ENCODE data around the gene MYEOV.

DNA sequence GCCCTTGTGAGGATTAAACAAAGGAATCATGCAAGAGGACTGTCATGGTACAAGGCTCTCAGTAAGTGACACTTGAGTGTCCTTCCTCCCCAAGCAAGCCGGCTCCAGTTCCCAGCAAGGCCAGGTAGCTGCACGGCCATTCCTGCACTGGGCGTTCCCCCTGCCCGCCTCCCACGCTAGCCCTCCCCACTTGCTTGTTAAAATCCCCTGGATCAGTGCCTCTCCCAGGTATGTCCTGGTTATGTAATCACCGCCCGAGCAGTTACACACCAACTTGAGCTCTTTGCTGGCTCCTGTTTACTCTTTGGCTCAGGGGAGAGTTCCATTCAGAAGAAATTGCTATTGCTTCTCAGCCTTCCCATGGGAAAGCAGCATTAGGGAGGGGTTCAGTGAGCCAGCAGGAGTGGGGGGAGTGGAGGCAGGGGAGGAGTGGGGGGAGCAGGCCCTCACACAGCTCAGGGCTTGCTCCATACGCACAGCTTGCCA, 19.4 kb upstream of the MYEOV start:
- no peak for TF ChIP-seq CTBP1 (IDR thresholded peaks at IDR 0.05; ENCODE audit: borderline replicate concordance)
- TF ChIP-seq, protein P1, sequence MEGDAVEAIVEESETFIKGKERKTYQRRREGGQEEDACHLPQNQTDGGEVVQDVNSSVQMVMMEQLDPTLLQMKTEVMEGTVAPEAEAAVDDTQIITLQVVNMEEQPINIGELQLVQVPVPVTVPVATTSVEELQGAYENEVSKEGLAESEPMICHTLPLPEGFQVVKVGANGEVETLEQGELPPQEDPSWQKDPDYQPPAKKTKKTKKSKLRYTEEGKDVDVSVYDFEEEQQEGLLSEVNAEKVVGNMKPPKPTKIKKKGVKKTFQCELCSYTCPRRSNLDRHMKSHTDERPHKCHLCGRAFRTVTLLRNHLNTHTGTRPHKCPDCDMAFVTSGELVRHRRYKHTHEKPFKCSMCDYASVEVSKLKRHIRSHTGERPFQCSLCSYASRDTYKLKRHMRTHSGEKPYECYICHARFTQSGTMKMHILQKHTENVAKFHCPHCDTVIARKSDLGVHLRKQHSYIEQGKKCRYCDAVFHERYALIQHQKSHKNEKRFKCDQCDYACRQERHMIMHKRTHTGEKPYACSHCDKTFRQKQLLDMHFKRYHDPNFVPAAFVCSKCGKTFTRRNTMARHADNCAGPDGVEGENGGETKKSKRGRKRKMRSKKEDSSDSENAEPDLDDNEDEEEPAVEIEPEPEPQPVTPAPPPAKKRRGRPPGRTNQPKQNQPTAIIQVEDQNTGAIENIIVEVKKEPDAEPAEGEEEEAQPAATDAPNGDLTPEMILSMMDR (IDR thresholded peaks at IDR 0.05 in 2 of 3, conservative IDR thresholded peaks at IDR 0.05 in 1 of 3; ENCODE audit: insufficient read depth in 2 of 3, low read depth in 1 of 3, low read length in 3 of 3) = no peak
- TF ChIP-seq GABPB1 (CRISPR knock-in tag; IDR thresholded peaks at IDR 0.05) = no peak
- no peak for TF ChIP-seq CBX2 (IDR thresholded peaks at IDR 0.05; ENCODE audit: insufficient read depth, low read length, poor library complexity, severe bottlenecking)
- TF ChIP-seq, protein P2, sequence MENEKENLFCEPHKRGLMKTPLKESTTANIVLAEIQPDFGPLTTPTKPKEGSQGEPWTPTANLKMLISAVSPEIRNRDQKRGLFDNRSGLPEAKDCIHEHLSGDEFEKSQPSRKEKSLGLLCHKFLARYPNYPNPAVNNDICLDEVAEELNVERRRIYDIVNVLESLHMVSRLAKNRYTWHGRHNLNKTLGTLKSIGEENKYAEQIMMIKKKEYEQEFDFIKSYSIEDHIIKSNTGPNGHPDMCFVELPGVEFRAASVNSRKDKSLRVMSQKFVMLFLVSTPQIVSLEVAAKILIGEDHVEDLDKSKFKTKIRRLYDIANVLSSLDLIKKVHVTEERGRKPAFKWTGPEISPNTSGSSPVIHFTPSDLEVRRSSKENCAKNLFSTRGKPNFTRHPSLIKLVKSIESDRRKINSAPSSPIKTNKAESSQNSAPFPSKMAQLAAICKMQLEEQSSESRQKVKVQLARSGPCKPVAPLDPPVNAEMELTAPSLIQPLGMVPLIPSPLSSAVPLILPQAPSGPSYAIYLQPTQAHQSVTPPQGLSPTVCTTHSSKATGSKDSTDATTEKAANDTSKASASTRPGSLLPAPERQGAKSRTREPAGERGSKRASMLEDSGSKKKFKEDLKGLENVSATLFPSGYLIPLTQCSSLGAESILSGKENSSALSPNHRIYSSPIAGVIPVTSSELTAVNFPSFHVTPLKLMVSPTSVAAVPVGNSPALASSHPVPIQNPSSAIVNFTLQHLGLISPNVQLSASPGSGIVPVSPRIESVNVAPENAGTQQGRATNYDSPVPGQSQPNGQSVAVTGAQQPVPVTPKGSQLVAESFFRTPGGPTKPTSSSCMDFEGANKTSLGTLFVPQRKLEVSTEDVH (IDR thresholded peaks at IDR 0.05; ENCODE audit: low read depth, partially characterized antibody) = no peak
- TF ChIP-seq BHLHE40 (IDR thresholded peaks at IDR 0.05; ENCODE audit: low read length) = no peak

All from K562 (cell line).